Measurements from ENCODE around the gene MAGI3.

MAGI3 gene

DNA sequence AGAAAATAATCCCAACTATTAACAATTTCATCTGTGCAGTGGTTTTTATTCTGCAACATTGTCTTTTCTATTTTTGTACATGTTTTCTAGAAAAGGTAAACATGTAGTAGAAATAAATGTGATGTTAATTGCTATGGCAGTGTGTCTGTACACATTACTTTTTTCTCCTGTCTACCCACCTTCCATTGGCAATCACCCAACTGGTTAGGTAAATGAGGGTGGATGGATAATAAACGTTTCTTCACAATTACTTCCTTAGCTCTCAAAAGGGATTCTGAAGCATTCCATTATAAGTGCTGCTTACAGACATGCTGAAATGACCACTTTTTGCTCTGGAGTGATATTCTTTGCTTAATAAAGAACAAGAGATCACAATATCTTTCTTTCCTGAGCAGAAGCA lies 61.4 kb downstream of the MAGI3 start:
- TF ChIP-seq GATA3 (IDR thresholded peaks at IDR 0.05; ENCODE audit: low read depth, low read length) (no peak), GATA2 (IDR thresholded peaks at IDR 0.05; ENCODE audit: low read depth, low read length) (no peak)

DNA sequence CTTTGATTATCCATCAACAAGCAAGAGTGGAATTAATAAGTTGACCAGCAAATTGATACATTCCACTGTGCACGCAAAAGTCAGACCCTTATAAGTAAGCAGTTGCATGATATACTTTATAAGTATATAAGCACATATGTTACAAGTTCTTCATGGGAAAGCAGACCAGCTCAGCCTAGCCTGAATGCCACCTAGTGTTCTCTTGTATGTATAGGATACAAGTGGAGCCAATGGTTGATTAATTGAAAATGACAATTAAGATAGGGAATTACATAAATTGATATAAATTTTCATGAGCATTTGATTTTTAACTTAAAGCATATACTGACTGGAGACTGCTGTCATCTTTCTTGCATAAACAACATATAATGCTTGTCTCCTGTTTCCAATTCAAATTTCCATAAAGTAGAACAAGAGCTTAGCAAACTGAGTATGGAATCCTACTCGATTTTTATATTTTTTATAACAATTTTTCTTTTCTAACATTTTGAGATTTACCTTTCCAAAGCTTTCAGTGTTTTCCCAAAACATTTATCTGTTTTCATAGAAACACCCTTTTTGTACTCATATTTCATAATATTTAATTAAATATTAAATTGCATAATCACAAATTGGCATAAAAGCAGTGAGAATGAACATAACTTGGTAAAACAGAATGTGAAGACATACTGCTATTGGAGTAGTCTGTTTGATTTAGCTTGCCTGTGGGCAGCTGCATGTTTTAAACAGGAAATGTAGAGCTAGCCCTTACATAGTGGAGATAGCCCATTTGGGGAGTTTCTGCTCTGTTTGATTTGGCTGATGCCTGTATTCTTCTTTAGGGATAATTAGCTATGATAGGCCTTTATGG lies 62.8 kb downstream of the MAGI3 start:
- TF ChIP-seq GATA2 (IDR thresholded peaks at IDR 0.05; ENCODE audit: low read depth, low read length) (no peak), GATA3 (IDR thresholded peaks at IDR 0.05; ENCODE audit: low read depth, low read length) (no peak)

DNA sequence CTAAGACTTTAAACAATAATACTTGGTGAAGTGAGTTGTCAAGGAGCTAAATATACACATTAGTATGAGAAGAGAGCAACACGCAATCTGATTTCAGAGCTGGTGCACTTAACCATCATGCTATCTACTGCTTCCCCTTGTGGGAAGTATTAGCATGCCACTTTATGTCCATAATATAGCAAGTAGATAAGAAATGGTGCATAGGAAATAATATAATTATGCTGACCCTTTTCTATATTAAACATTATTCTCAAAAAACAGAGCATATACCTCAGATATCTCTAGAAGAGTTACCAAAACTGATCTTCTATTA lies 63.4 kb downstream of the MAGI3 start:
- TF ChIP-seq GATA3 (IDR thresholded peaks at IDR 0.05; ENCODE audit: low read depth, low read length), result no peak
- TF ChIP-seq GATA2 (IDR thresholded peaks at IDR 0.05; ENCODE audit: low read depth, low read length), result no peak

DNA sequence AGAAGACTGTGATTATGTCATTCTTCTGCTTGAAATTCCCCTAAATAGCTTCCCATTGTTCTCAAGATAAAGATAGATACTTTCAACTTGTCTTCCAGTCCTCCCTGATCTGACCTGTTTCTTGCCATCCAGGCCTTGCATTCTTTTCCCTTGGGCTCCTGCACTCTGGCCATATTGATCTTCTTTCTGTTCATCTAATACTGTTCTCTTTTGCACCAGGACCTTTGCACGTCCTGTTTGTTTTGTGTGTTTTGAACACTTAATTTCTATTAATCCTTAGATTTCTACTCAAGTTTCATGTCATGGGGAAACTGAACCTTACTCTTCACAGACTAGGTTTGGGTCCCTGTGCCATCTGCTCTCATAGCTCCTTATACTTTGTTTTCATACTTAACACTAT lies 65.1 kb downstream of the MAGI3 start:
- TF ChIP-seq GATA3 (IDR thresholded peaks at IDR 0.05; ENCODE audit: low read depth, low read length) (no peak), GATA2 (IDR thresholded peaks at IDR 0.05; ENCODE audit: low read depth, low read length) (no peak)

DNA sequence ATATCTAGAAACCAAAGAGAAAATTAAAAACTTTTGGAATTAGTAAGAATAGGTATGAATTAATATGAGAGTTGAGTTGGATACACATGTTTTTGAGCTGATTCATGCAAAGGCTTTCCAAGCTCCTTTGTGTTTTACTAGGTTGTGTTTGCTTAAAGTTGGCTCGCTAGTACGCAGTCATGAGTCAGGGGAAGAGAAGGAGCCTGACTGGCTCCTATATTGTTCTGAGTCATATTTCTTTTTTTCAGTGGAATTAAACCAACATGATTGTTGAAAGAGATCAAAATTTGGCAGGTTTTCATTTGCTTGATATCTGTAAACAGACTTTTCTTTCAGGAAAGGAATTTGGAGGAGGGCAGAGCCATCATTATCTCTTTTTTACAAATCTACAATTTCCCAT lies 66.7 kb downstream of the MAGI3 start:
- TF ChIP-seq GATA3 (IDR thresholded peaks at IDR 0.05; ENCODE audit: low read depth, low read length), result no peak
- no peak for TF ChIP-seq GATA2 (IDR thresholded peaks at IDR 0.05; ENCODE audit: low read depth, low read length)

DNA sequence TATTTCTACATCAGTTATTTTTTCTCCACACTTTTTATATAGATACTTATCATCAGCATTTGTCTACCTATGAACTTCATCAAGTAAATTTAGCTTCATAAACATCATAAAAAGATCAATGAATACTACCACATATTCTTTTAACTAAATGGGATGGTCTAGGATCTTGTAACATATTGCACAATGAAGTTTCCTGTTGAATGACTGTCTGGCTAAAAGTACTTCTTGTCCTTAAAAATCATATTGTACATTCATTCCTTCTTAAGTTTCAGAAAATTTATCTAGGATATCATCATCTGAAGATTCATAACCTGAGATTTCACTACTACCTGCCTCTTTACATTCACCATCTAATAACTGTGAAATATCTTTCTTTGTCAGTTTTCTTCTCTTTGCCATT lies 69.0 kb downstream of the MAGI3 start:
- TF ChIP-seq GATA2 (IDR thresholded peaks at IDR 0.05; ENCODE audit: low read depth, low read length) (no peak), GATA3 (IDR thresholded peaks at IDR 0.05; ENCODE audit: low read depth, low read length) (no peak)

DNA sequence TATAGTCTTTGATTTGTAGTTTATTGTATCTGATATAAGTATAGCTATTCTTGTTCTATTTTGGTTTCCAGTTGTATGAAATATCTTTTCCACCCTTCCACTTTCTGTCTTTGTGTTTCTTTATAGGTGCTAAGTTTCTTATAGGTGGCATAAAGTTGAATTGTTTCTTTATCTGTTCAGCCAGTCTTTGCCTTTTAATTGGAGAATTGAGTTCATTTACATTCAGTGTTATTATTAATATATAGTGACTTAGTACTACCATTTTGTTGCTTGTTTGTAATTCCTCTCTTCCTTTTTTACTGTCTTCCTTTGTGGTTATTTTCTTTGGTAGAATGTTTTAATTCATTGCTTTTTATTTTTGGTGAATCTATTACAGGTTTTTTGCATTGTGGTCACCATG lies 77.7 kb downstream of the MAGI3 start:
- no peak for TF ChIP-seq GATA2 (IDR thresholded peaks at IDR 0.05; ENCODE audit: low read depth, low read length)
- no peak for TF ChIP-seq GATA3 (IDR thresholded peaks at IDR 0.05; ENCODE audit: low read depth, low read length)

DNA sequence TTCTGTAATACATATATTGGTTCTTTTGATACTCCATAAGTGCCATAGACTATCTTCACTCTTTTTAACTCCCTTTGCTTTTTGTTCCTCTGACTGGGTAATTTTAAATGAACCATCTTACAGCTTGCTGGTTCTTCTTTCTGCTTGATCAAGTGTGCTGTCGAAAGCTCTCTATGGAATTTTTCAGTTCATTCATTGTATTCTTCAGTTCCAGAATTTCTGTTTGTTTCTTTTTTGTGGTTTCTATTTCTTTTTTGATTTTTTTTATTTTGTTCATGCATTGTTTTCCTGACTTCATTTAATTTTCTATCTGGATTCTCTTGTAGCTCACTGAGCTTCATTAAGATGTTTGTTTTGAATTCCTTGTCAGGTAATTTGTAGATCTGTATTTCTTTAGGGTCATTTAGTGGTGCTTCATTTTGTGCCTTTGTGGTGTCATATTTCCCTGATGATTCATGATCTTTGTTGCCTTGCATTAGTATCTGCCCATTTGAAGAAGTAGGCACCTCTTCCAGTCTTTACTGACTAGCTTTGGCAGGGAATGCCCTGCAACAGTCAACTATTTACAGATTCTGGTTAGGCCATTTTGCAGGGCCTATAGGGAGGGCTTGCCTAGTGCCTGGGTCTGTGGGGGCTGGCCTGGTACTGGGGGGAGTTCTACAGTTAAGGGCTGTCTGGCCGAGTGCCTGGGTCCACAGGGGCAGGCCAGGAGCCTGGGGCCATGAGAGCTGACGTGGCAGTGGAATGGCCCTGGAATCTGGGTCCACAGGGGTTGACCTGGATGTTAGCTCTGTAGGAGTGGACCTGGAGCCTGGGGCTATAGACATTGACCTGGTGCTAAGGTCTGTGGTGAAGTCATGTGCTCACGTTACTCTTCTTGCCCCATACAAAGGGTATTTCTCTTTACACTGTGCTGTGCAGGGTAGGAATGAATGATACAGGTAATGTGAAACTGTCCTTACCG lies 89.7 kb downstream of the MAGI3 start:
- no peak for TF ChIP-seq GATA3 (IDR thresholded peaks at IDR 0.05; ENCODE audit: low read depth, low read length)
- no peak for TF ChIP-seq GATA2 (IDR thresholded peaks at IDR 0.05; ENCODE audit: low read depth, low read length)

DNA sequence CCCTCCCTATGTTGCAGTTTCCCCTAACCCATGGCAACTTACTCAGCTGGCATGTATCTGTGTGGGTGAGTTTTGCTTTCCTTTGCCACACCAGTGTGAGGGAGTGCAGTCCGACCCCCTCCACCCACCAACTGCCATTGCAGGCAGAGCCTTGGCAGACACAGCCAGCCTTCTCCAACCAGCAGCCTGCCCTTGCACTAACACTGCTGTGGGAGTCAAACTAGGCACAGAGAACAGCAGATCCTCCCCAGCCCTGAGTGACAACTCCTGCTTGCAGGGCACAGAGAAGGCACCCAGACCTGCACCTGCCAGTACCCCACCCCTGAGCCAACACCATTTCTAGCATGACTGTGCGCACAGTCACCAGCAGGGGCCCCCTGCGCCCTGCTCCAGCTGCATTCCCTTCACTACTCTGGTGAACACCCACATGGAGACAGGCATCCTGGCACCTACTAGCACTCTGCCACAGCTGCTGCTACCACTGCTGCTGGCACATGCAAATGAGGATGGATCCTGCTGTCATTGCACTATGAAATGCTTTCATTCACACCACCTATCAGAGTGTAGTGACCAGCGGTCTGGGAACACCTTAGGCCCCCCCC lies 98.4 kb downstream of the MAGI3 start:
- no peak for TF ChIP-seq GATA3 (IDR thresholded peaks at IDR 0.05; ENCODE audit: low read depth, low read length)
- TF ChIP-seq GATA2 (IDR thresholded peaks at IDR 0.05; ENCODE audit: low read depth, low read length), result no peak

DNA sequence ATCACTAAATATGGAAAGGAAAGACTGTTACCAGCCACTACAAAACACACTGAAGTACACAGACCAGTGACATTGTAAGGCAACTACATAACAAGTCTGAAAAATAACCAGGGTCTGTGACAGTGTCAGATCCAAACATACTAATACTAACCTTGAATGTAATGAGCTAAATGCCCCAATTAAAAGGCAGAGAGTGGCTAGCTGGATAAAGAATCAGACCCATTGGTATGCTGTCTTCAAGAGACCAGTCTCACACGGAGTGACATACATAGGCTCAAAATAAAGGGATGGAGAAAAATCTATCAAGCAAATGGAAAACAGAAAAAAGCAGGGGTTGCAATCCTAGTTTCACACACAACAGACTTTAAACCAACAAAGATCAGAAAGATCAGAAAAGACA lies 100.1 kb downstream of the MAGI3 start:
- TF ChIP-seq GATA3 (IDR thresholded peaks at IDR 0.05; ENCODE audit: low read depth, low read length) (no peak), GATA2 (IDR thresholded peaks at IDR 0.05; ENCODE audit: low read depth, low read length) (no peak)

DNA sequence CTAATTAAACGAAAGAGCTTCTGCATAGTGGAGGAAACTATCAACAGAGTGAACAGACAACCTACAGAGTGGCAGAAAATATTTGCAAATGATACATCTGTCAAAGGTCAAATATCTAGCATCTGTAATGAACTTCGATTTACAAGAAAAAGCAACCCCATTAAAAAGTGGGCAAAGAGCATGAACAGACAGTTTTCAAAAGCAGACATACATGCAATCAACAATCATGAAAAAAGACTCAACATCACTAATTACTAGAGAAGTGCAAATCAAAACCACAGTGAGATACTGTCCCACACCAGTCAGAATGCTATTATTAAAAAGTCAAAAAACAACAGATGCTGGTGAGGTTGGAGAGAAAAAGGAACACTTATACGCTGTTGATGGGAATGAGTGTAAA lies 103.2 kb downstream of the MAGI3 start:
- TF ChIP-seq GATA3 (IDR thresholded peaks at IDR 0.05; ENCODE audit: low read depth, low read length) (no peak), GATA2 (IDR thresholded peaks at IDR 0.05; ENCODE audit: low read depth, low read length) (no peak)

DNA sequence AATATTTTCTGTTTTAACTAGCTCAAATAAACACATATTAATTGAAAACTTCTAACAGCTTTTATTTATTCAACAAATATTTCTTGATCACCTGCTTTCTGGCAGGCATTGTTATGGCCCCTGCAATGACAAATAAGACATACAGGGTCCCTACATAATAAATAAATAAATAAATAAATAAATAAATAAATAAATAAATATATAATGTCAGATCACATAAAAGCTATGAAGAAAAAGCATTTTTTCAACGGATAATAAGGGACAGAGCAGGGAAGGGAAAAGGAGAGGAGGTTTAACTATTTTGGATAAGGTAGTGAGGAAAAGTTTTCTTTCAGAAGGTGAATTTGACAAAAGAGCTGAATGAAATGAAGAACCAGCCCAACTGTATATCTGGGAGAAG lies 115.0 kb downstream of the MAGI3 start:
- TF ChIP-seq GATA3 (IDR thresholded peaks at IDR 0.05; ENCODE audit: low read depth, low read length) (no peak), GATA2 (IDR thresholded peaks at IDR 0.05; ENCODE audit: low read depth, low read length) (no peak)

DNA sequence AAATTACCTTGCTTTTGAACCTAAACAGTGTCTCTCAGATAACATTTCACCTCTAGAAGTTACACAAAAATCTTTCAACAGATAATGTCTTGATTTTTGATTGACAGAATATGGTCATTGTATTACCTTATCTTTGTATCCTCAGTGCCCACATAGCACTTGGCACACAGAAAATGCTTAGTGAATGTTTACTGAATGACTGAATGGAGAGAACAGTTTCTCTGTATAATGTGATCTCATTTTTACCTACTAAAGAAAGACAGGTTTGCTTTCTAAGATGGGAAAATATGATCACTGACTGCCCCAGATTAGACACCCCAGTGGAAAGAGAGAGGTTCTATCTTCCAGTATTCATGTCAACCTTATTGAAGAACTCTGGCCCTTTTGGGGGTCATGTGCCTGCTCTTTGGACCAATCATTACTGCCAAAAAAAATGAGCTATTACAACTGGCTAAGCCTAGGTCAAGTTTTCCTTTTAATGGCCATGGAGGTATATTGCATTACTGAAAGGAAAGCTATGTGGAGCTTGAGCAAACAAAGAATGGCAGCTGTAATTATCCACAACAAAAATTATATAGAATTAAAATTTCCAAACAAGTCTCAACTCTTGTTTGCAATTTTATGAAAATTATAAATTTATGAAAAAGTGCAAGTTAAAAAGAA lies 117.4 kb downstream of the MAGI3 start:
- TF ChIP-seq GATA3 (IDR thresholded peaks at IDR 0.05; ENCODE audit: low read depth, low read length) (no peak), GATA2 (IDR thresholded peaks at IDR 0.05; ENCODE audit: low read depth, low read length) (no peak)
